ENCODE data around the gene PTPRD. TPM values are rescaled to one million over a fixed set of nuclear protein-coding genes. Genes with fewer than 3 reads are reported as not detected.

PTPRD gene
- total RNA-seq, 1 experiment from 2014 or later: 1.8 TPM

DNA sequence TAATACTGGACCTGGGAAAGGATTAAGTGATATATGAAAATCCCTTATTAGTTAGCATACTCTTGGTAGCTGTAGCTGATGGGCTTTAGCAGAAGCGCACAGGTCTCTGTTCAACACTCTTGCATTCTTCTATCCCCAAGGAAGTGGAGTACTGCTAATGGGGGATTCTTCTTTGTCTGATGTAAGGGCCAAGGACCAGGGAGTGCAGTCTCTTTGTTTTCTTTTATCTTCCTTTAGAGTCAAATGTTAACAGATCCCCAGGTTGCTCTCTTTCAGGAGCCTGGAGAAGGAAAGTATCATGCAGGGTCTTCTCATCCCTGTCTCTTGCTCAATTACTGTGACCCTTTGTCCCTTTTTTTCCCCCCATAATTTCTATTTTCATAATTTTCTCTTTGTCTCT is 1666.3 kb downstream of the PTPRD start:
- Mint-ChIP-seq H3K9me3 (ENCODE audit: low read depth, unreplicated experiment) (peaks cover under 1% of the 10 kb centered on the region), H3K36me3 (ENCODE audit: insufficient read depth, unreplicated experiment) (no peaks in the 10 kb centered on the region), H3K27me3 (ENCODE audit: unreplicated experiment) (no peaks in the 10 kb centered on the region), H3K27ac (ENCODE audit: unreplicated experiment) (no peak overlapping the region), H3K4me1 (ENCODE audit: low read depth, unreplicated experiment) (no peaks in the 10 kb centered on the region), H3K4me3 (ENCODE audit: low read depth, unreplicated experiment) (no peak overlapping the region)
- intact Hi-C loops (cut with micrococcal nuclease; ENCODE audit: unreplicated experiment): no loop called here
- CTCF ChIA-PET: no interaction called here
- DNase-seq: no peak
- BruUV-seq (replicated peaks): no TSS peak
- TF ChIP-seq, protein P1, sequence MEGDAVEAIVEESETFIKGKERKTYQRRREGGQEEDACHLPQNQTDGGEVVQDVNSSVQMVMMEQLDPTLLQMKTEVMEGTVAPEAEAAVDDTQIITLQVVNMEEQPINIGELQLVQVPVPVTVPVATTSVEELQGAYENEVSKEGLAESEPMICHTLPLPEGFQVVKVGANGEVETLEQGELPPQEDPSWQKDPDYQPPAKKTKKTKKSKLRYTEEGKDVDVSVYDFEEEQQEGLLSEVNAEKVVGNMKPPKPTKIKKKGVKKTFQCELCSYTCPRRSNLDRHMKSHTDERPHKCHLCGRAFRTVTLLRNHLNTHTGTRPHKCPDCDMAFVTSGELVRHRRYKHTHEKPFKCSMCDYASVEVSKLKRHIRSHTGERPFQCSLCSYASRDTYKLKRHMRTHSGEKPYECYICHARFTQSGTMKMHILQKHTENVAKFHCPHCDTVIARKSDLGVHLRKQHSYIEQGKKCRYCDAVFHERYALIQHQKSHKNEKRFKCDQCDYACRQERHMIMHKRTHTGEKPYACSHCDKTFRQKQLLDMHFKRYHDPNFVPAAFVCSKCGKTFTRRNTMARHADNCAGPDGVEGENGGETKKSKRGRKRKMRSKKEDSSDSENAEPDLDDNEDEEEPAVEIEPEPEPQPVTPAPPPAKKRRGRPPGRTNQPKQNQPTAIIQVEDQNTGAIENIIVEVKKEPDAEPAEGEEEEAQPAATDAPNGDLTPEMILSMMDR (IDR thresholded peaks at IDR 0.05; ENCODE audit: unreplicated experiment): no peak

DNA sequence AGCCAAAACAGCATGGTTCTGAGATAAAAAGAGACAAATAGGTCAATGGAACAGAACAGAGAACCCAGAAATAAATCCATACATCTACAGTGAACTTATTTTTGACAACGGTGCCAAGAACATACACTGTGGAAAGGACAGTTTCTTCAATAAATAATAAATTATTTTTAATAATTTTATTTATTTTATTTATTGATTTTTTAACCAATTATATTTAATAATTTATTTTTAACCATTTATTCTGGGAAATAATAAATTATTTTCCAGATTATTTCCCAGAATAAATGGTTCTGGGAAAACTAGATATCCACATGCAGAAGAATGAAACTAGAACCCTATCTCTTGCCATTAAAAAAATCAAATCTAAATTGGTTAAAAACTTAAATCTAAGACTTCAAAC is 1669.4 kb downstream of the PTPRD start:
- H3K27ac Mint-ChIP-seq (ENCODE audit: unreplicated experiment): no peak overlapping the region
- BruUV-seq (replicated peaks): no TSS peak

DNA sequence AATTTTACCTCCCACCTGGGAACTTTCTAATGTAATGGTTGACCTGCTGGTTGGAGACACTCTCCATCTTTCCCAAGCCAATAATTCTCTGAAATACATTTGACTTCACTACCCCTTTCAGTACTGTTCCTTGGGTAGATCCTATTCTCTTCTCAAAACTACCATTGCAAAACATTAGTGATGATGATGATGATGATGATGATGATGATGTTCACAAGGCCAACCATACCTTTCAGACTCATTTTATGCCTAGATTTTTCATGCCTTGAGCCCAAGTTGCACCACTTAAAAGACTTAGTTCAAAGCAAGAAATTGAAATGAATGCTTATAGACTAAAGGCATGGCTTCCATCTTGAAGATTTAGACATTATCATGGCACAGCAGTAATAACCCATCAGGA is 1672.2 kb downstream of the PTPRD start:
- DNase-seq: no peak
- H3K27me3 Mint-ChIP-seq (ENCODE audit: unreplicated experiment): no peaks in the 10 kb centered on the region
- TF ChIP-seq, protein P1 (IDR thresholded peaks at IDR 0.05; ENCODE audit: unreplicated experiment): no peak

More for the DNA sequence above, 1669.4 kb downstream of the PTPRD start:
- TF ChIP-seq, protein P1 (IDR thresholded peaks at IDR 0.05; ENCODE audit: unreplicated experiment): no peak
- Mint-ChIP-seq H3K4me1 (ENCODE audit: low read depth, unreplicated experiment) (no peaks in the 10 kb centered on the region), H3K4me3 (ENCODE audit: low read depth, unreplicated experiment) (no peak overlapping the region), H3K36me3 (ENCODE audit: insufficient read depth, unreplicated experiment) (no peaks in the 10 kb centered on the region), H3K27me3 (ENCODE audit: unreplicated experiment) (no peaks in the 10 kb centered on the region), H3K9me3 (ENCODE audit: low read depth, unreplicated experiment) (no peaks in the 10 kb centered on the region)
- CTCF ChIA-PET: no interaction called here
- intact Hi-C loops (cut with micrococcal nuclease; ENCODE audit: unreplicated experiment): no loop called here
- DNase-seq: no peak

DNA sequence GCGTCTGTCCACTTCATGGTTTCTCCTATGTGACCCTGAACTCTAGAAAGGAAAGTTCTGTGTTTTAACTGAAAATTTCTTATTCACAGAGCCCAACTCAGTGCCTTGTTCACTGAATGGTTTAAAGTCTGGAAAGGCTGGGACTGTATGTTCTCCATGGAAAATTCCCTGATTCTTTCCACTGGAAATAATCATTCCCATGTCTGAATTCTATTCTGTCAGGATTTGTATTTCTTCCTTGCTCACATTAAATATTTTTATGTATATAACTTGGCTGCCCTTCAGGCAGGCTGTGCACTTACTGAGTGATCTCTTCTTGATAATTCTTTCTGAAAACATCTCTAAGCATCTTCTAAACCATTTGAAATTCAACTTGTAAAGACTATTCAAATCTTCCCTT is 1686.3 kb downstream of the PTPRD start:
- CTCF ChIA-PET: no interaction called here
- no peaks in the 10 kb centered on the region for H3K9me3 Mint-ChIP-seq (ENCODE audit: low read depth, unreplicated experiment)
- DNase-seq: no peak
- no peaks in the 10 kb centered on the region for H3K36me3 Mint-ChIP-seq (ENCODE audit: insufficient read depth, unreplicated experiment)
- no peak overlapping the region for H3K27ac Mint-ChIP-seq (ENCODE audit: unreplicated experiment)
- H3K27me3 Mint-ChIP-seq (ENCODE audit: unreplicated experiment): no peaks in the 10 kb centered on the region
- intact Hi-C loops (cut with micrococcal nuclease; ENCODE audit: unreplicated experiment): no loop called here
- no peak overlapping the region for H3K4me3 Mint-ChIP-seq (ENCODE audit: low read depth, unreplicated experiment)
- no TSS peak for BruUV-seq (replicated peaks)
- no peaks in the 10 kb centered on the region for H3K4me1 Mint-ChIP-seq (ENCODE audit: low read depth, unreplicated experiment)
- TF ChIP-seq, protein P1 (IDR thresholded peaks at IDR 0.05; ENCODE audit: unreplicated experiment): no peak

More for the DNA sequence above, 1672.2 kb downstream of the PTPRD start:
- H3K4me3 Mint-ChIP-seq (ENCODE audit: low read depth, unreplicated experiment): no peak overlapping the region
- H3K27ac Mint-ChIP-seq (ENCODE audit: unreplicated experiment): no peak overlapping the region
- no peaks in the 10 kb centered on the region for H3K36me3 Mint-ChIP-seq (ENCODE audit: insufficient read depth, unreplicated experiment)
- CTCF ChIA-PET: no interaction called here
- no peaks in the 10 kb centered on the region for H3K4me1 Mint-ChIP-seq (ENCODE audit: low read depth, unreplicated experiment)
- intact Hi-C loops (cut with micrococcal nuclease; ENCODE audit: unreplicated experiment): no loop called here
- no TSS peak for BruUV-seq (replicated peaks)
- H3K9me3 Mint-ChIP-seq (ENCODE audit: low read depth, unreplicated experiment): no peaks in the 10 kb centered on the region

Data from Calu3 (cell line).